ENCODE measurements around the gene PRKAA1.
"Not testable (repeated sequence)": the region's sequence is repeated elsewhere in the genome, so short reads cannot be mapped to it uniquely, and the experiment has no call there.

PRKAA1 gene

DNA sequence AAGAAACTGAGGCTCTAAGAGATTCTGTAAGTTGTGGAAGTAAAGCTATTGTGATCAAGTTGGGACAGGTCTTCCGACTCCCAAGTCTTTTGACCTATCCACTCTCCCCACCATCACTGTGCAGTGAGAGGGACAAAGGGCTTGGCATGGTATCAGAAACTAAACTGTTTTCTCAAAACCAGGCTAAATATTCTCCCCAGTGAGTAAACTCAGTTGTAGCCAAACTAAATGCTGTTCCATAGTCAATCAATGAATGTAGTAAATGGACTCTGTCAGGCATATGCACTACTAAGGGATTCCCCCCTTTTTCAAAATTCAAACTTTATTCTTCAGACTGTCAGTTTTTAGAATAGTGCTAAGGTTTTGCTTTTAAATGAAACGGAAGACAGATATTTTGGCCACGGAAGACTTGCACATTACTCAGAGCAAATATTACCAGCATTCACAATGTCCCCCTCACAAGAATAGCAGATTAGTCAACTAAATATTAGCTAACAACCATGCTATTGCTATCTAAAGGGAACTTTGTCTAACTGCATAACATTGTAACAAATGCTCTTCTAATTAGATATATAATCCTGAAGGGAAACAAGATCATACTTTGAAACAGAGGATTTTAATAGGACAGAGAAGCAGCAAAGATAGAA, 7.1 kb downstream of the PRKAA1 start:
- DNase-seq (no peak), ATAC-seq (ENCODE audit: insufficient read depth, low read depth) (no peak)
- TF ChIP-seq EZH2 (IDR thresholded peaks at IDR 0.05; ENCODE audit: borderline replicate concordance, low read depth, low read length, severe bottlenecking): no peak
- TF ChIP-seq, protein P1, sequence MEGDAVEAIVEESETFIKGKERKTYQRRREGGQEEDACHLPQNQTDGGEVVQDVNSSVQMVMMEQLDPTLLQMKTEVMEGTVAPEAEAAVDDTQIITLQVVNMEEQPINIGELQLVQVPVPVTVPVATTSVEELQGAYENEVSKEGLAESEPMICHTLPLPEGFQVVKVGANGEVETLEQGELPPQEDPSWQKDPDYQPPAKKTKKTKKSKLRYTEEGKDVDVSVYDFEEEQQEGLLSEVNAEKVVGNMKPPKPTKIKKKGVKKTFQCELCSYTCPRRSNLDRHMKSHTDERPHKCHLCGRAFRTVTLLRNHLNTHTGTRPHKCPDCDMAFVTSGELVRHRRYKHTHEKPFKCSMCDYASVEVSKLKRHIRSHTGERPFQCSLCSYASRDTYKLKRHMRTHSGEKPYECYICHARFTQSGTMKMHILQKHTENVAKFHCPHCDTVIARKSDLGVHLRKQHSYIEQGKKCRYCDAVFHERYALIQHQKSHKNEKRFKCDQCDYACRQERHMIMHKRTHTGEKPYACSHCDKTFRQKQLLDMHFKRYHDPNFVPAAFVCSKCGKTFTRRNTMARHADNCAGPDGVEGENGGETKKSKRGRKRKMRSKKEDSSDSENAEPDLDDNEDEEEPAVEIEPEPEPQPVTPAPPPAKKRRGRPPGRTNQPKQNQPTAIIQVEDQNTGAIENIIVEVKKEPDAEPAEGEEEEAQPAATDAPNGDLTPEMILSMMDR (IDR thresholded peaks at IDR 0.05; ENCODE audit: borderline replicate concordance, extremely low read depth, low read length, poor library complexity, severe bottlenecking): no peak
- Histone ChIP-seq H3K4me3 (ENCODE audit: low read depth in 1 of 2, low read length in 2 of 2) (no peak overlapping the region), H3K27ac (ENCODE audit: low read length) (no peak overlapping the region), H3K9me3 (ENCODE audit: insufficient read depth, low read length, severe bottlenecking) (peaks cover 2% of the 10 kb centered on the region), H3K79me2 (ENCODE audit: insufficient read depth, low read length) (peaks cover 100% of the 10 kb centered on the region), H3K9ac (ENCODE audit: low read depth, low read length) (no peak overlapping the region), H2AFZ (ENCODE audit: low read depth, low read length) (no peak overlapping the region), H3K4me1 (ENCODE audit: insufficient read depth, low read length) (peaks cover 8% of the 10 kb centered on the region), H3K27me3 (ENCODE audit: insufficient read depth, low read length, poor library complexity) (no peaks in the 10 kb centered on the region), H4K20me1 (ENCODE audit: insufficient read depth, low read length) (peaks cover 51% of the 10 kb centered on the region), H3K36me3 (ENCODE audit: insufficient read depth, low read length) (peaks cover 22% of the 10 kb centered on the region), H3K4me2 (ENCODE audit: insufficient read depth, low read length) (no peak overlapping the region)

DNA sequence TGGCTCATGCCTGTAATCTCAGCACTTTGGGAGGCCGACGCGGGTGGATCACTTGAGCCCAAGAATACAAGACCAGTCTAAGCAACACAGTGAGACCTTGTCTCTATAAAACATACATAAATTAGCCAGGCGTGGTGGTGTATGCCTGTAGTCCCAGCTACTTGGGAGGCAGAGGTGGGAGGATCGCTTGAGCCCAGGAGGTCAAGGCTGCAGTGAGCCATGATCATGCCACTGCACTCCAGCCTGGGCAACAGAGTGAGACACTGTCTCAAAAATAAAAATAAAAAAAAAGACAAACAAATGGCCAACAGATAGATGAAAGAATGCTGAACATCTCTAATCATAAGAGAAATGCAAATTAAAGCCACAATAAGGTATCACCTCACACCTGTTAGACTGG, 9.2 kb downstream of the PRKAA1 start:
- not testable (repeated sequence) for ATAC-seq (ENCODE audit: insufficient read depth, low read depth); H3K27ac ChIP-seq (ENCODE audit: low read length); H2AFZ ChIP-seq (ENCODE audit: low read depth, low read length); H3K4me2 ChIP-seq (ENCODE audit: insufficient read depth, low read length); DNase-seq; H3K4me3 ChIP-seq (ENCODE audit: low read depth in 1 of 2, low read length in 2 of 2); H3K4me1 ChIP-seq (ENCODE audit: insufficient read depth, low read length); H3K9me3 ChIP-seq (ENCODE audit: insufficient read depth, low read length, severe bottlenecking); H3K27me3 ChIP-seq (ENCODE audit: insufficient read depth, low read length, poor library complexity); H3K9ac ChIP-seq (ENCODE audit: low read depth, low read length)
- Histone ChIP-seq H3K79me2 (ENCODE audit: insufficient read depth, low read length) (peaks cover 100% of the 10 kb centered on the region), H3K36me3 (ENCODE audit: insufficient read depth, low read length) (peaks cover 12% of the 10 kb centered on the region), H4K20me1 (ENCODE audit: insufficient read depth, low read length) (peaks cover 57% of the 10 kb centered on the region)

DNA sequence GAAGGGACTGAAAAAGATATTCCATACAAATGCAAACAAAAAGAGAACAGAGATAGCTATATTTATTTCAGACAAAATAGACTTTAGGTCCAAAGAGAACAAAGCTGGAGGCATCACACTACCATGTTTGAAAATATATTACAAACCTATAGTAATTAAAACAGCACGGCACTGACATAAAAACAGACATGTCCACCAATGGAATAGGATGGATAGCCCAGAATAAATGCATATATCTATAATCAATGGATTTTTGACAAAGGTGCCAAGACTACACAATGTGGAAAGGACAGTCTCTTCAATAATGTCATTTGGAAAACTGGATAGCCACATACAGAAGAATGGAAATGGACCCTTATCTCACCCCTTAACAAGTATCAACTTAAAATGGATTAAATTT, 10.2 kb downstream of the PRKAA1 start:
- Histone ChIP-seq H3K36me3 (ENCODE audit: insufficient read depth, low read length) (peaks cover 12% of the 10 kb centered on the region), H3K4me3 (ENCODE audit: low read depth in 1 of 2, low read length in 2 of 2) (no peak overlapping the region), H3K4me2 (ENCODE audit: insufficient read depth, low read length) (no peak overlapping the region), H3K27ac (ENCODE audit: low read length) (no peak overlapping the region), H3K27me3 (ENCODE audit: insufficient read depth, low read length, poor library complexity) (no peaks in the 10 kb centered on the region), H3K79me2 (ENCODE audit: insufficient read depth, low read length) (peaks cover 100% of the 10 kb centered on the region), H3K9ac (ENCODE audit: low read depth, low read length) (no peak overlapping the region), H3K4me1 (ENCODE audit: insufficient read depth, low read length) (no peaks in the 10 kb centered on the region), H2AFZ (ENCODE audit: low read depth, low read length) (no peak overlapping the region), H3K9me3 (ENCODE audit: insufficient read depth, low read length, severe bottlenecking) (peaks cover 2% of the 10 kb centered on the region), H4K20me1 (ENCODE audit: insufficient read depth, low read length) (peaks cover 59% of the 10 kb centered on the region)
- ATAC-seq (ENCODE audit: insufficient read depth, low read depth): no peak
- no peak for DNase-seq
- no peak for TF ChIP-seq EZH2 (IDR thresholded peaks at IDR 0.05; ENCODE audit: borderline replicate concordance, low read depth, low read length, severe bottlenecking)
- TF ChIP-seq, protein P1 (IDR thresholded peaks at IDR 0.05; ENCODE audit: borderline replicate concordance, extremely low read depth, low read length, poor library complexity, severe bottlenecking): no peak

DNA sequence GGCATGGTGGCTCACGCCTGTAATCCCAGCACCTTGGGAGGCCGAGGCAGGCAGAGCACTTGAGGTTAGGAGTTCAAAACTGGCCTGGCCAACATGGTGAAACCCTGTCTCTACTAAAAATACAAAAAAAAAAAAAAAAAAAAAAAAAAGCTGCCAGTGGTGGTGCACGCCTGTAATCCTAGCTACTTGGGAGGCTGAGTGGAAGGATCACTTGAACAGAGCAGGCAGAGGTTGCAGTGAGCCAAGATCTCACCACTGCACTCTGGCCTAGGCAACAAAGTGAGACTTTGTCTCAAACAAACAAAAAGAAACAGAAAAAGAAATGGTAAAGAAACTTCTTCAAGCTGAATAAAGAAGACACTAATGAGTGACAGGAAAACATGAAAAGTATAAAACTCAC, 11.5 kb downstream of the PRKAA1 start:
- H2AFZ ChIP-seq (ENCODE audit: low read depth, low read length); H3K4me2 ChIP-seq (ENCODE audit: insufficient read depth, low read length); DNase-seq; H3K27ac ChIP-seq (ENCODE audit: low read length); H3K4me3 ChIP-seq (ENCODE audit: low read depth in 1 of 2, low read length in 2 of 2); H3K9me3 ChIP-seq (ENCODE audit: insufficient read depth, low read length, severe bottlenecking); ATAC-seq (ENCODE audit: insufficient read depth, low read depth); H3K27me3 ChIP-seq (ENCODE audit: insufficient read depth, low read length, poor library complexity); H3K4me1 ChIP-seq (ENCODE audit: insufficient read depth, low read length); H3K9ac ChIP-seq (ENCODE audit: low read depth, low read length): not testable (repeated sequence)
- Histone ChIP-seq H4K20me1 (ENCODE audit: insufficient read depth, low read length) (peaks cover 65% of the 10 kb centered on the region), H3K79me2 (ENCODE audit: insufficient read depth, low read length) (peaks cover 100% of the 10 kb centered on the region), H3K36me3 (ENCODE audit: insufficient read depth, low read length) (peaks cover 12% of the 10 kb centered on the region)
